HG03469 (cell line): Measurements from ENCODE around the gene CLEC4E.
"Not testable (repeated sequence)": the region's sequence is repeated elsewhere in the genome, so short reads cannot be mapped to it uniquely, and the experiment has no call there.

ENCODE experiments used
- ATAC-seq: cut with Tn5 transposase; IDR thresholded peaks from one replicate; pipeline ENCODE4 v1.9.1; 2021; ENCODE audit warnings: mild to moderate bottlenecking, moderate library complexity, moderate number of reproducible peaks; ENCODE audit not compliant: unreplicated experiment

Gene CLEC4E

DNA sequence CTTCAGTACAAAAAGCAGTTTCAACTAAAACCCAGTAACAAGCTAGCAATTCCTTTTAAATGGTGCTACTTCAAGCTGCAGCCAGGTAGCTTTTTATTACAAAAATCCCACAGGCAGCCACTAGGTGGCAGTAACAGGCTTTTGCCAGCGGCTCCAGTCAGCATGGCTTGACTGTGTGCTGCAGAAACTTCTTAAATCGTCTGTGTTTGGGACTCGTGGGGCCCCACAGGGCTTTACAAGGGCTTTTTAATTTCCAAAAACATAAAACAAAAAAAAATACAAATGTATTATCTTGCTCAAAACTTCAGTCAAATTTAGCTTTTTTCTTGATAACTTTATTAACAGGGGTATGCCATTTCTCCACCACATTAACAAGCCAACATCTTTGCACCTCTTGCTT is 3.6 kb upstream of the CLEC4E start:
- ATAC-seq, result peak; percentile 80

DNA sequence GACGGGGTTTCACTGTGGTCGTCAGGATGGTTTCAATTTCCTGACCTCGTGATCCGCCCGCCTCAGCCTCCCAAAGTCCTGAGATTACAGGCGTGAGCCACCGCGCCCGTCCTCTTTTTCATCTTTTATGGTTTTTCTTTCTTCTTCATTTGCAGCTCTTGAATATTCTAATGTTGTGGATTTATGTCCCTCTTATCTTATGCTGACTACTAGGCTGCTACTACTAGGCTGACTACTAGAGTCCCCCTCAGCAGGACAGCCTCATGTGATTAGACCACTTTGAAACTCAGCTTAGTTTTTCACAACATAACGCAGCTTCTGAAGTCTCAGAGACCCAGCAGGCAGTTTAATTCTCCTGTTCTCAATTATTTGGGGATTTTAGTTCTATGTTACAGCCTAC is 857 bp upstream of the CLEC4E start:
- no peak for ATAC-seq

DNA sequence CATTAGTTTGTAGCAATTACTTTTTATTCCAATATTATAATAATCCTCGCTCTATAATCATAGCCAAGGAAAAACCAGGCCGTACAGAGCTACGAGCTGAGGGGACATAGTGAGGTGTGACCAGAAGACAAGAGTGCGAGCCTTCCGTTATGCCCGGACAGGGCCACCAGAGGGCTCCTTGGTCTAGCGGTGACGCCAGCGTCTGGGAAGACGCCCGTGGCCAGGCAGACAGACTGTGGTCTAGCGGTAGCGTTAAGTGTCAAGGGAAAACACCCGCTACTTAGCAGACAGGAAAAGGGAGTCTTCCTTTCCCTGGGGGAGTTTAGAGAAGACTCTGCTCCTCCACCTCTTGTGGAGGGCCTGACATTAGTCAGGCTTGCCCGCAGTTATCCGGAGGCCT is 2.9 kb downstream of the CLEC4E start:
- not testable (repeated sequence) for ATAC-seq

DNA sequence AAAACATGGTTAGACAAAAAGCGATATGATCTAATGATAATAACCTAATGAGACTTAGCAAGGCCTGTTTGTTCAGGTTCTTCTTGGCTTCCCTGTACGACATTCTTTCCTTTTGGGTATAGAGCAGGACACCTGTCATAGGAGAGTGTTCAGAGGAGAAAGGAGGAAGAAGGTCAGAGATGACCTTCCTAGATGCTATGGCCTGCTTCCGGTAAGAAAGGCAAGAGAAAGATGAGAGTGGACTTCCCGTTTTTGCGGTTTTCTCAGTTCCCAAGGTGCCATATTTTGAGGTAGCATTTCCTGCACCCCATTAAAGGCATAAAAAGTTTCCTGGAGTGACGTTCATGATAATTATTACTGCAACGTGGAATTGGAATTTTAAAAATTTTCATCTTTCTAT is 8.7 kb downstream of the CLEC4E start:
- ATAC-seq, result no peak

DNA sequence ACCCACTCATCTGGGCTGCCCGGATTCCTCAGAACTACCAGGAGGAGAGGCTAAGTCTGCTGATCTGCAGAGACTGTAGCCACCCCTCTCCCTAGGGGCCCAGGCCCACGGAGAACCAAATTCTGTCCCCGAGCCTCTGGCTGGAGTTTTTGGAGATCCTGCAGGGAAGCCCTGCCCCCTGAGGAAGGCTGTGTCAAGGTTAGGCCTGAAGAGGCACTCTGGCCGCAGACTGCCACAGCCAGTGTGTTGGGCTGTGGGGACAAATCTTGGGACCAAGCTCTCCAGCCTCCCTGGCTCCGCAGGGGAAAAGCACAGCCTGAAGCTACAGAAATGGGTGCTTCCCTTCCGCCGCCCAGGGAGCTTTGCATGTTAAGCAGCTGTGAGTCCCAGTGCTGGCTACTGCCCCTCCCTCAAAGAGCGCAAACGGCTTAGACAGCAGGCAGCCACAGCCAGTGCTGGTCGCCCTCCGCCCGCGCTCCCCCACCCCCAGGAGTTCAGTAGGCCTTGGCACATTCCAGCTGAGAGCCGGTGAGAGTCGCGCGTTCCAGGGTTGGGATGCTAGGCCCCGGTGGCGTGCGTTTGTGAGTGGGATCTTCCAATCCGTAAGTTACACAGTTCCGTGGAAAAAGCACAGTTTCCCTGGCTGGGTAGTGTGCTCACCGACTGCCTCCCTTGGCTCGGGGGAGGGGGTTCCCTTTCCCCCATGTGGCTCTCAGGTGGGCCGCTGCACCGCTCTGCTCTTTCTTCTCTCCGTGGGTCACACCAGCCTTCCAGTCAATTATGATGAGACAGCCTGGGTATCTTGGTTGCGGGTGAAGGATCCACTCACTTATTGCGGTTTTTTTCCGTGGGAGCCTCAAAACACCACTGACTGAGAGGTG is 13.2 kb downstream of the CLEC4E start:
- ATAC-seq, result no peak

DNA sequence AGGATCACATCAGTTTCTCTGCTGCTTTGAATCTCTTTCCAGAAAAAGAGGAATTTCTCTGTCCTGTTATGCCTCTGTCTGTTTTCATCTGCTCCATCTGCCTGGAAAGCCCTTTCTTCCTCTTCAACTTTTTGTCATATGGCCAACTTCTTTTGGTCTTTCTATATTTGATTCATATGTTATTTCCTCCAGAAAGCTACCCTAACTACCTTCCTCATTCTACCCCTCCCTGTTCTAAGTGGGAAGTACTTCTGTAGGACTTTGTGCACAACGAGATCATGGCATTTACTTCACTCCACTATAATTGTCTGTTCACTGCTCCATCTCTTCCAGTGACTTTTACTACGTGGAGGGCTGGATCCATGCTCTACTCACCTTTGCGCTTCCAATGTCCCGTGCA is 21.5 kb downstream of the CLEC4E start:
- ATAC-seq, result no peak

DNA sequence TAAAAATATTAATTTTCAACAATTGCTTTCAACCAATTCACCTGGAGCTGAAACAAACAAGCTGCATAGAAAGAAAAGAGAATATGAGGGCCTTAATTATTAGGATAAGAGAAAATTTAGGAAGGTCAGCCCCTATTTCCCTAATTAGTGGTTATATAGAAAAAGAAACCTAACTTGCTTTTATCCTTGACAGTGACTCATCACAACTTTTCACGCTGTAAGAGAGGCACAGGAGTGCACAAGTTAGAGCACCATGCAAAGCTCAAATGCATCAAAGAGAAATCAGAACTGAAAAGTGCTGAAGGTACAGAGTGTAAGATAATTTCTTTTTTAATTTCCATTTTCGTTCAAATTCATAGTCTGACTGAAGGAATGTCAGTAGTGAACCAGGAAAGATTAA is 22.7 kb downstream of the CLEC4E start:
- no peak for ATAC-seq

DNA sequence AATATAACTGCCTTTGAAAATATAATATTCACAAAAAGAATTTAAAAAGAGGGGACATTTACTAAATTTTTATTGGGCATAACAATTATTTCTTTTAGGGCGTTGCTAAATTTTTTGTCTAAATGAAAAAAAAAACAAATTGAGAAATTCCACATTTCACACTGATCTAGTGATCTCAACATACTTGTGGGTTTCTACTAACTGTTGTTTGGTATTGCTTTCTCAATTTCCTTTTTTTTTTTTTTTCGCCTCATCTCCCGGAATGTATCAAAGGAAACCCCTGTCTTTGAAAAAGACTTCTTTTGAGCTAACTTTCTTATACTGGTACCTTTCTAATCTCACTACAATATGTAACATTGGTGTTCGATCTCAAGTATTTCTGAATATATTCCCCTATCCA is 27.4 kb downstream of the CLEC4E start, which contains the start of gene CLEC4D:
TSS of gene CLEC4D (plus strand) at position 248 of the 400 bp plus-strand sequence. CDS start 230 bp downstream, outside the sequence.
- ATAC-seq, result no peak

DNA sequence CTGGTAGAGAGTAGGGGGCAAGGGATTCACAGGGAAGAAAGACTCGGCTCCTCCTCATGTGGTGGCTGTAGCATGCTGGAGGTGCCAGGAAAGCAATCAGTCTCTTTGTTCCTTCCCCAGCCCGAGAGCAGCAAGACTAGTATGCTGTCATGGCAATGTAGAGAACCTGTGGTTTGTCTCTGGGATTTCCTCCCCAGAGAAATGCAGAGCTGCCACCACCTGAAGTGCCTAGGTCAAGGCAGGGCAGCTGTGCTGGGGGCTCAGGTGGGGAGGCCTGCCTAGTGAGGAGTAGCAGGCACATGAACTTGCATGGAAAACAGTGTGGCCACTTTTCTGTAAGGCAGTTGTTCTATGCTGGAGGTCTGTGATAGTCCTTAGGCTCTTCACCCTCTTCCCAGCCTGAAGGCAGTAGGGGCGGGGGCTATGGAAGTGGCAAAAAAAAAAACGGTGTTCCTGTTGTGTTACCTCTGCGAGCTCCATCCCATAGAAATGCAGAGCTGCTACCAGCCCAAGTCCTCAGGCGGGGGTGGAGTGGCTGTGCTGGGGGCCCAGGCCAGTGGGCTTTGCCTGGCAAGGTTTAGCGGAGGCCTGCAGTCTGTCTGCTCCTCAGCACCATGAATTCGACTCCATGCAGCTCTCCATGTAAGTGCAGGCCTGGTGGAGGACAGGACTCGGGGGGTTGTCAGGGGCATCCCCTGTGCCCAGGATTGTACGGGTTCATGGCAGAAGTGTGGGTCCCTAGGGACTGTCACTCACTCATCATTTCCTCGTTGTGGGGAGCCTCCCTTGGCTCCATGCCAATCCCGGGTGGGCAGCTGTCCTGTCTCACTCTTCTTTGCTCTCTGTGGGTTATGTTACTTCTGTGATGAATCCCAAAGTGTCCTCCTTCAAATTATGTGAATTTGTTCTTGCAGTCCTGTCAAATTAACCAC is 31.5 kb downstream of the CLEC4E start:
- no peak for ATAC-seq

DNA sequence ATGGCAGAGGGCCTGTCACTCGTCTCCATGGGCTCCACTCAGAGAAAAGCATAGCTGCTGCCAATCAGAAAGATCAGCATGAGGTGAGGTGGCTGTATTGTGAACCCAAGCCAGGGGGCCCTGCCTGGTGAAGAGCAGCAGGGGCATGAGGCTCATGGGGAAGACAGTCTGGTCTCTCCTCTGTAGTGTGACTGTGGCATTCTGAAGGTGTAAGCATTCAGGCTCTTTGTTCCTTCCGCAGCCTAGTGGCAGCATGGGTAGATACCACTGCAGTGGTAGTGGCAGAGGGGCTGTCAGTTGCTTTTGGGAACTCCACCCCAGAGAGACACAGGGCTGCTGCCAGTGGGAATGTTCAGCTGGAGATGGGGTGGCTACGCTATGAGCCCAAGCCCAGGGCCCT is 32.5 kb downstream of the CLEC4E start:
- no peak for ATAC-seq

DNA sequence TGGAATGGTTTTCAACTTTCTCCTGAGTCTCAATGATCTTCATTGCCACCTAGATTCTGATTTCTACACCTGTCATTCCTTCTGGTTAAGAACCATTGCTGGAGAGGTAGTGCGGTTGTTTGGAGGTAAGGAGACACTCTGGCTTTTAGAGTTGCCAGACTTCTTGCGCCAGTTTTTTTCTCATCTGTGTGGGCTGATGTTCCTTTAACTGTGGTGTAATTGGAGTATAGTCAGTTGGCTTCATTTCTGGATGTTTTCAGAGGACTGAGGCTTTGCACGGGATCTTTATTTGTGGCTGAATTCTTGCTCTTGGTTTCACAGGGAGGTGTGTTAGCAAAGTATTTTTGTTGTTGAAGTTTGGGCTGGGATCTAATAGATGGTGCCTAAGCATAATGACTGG is 33.1 kb downstream of the CLEC4E start:
- no peak for ATAC-seq

DNA sequence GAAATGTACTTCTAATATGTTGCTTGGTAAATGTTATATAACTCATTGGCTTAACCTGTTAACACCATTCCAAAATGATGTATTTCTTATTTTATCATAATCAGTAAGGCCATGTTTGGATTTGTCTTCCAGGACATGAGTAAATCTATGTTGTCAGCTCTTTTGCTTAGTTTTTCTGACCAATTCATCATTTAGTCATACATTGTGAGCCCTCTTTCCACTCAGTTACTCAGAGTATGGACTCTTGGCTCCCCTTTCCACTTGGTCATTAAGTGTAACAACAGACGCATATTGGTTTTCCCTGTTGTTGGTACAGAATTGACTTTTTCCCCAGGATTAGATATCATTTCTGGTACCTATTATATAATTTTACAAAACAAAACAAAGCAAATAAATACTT is 36.4 kb downstream of the CLEC4E start:
- no peak for ATAC-seq

DNA sequence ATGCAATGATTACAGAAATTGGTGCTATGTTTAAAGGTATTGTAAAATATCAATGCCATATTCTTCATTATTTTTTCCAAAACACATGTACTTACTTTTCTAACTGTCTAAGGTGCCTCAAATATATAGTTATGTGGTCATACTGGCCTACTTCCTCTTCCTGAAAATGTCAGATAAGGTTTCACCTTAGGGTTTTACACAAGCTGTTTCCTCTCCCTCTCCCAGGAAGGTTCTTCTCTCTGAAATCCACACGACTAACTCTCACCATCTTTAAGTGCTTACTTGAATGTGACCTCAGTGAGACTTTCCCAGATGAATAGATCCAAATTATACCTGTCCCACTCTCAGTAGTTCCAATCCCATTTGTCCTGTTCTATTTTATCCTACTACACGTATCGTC is 39.0 kb downstream of the CLEC4E start:
- ATAC-seq, result no peak

DNA sequence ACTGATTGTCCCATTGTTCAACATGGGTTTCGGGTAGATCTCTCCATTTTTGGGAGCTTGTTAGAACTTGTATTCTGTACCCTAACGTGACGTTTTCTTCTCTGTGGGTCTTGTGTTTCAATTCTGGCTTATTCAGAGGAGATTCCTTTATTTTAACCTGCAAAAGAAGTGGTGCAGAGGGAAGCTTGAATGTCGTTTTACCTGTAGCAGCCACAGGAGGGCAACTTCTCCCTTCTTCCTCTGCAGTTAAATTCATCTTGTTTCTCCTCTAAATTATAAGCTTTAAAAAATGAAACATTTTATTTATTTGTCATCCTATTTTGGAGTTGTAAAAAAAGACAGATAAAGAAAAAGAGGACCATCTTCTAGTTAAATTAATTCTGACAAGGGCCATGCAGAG is 41.1 kb downstream of the CLEC4E start:
- no peak for ATAC-seq

DNA sequence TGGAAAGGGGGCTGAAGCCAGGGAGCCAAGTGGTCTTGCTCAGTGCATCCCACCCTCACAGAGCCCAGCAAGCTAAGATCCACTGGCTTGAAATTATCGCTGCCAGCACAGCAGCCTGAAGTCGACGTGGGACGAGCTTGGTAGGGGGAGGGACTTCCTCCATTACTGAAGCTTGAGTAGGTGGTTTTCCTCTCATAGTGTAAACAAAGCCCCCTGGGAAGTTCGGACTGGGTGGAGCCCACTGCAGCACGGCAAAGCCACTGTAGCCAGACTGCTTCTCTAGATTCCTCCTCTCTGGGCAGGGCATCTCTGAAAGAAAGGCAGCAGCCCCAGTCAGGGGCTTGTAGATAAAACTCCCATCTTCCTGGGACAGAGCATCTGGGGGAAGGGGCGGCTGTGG is 44.6 kb downstream of the CLEC4E start:
- ATAC-seq, result not testable (repeated sequence)

DNA sequence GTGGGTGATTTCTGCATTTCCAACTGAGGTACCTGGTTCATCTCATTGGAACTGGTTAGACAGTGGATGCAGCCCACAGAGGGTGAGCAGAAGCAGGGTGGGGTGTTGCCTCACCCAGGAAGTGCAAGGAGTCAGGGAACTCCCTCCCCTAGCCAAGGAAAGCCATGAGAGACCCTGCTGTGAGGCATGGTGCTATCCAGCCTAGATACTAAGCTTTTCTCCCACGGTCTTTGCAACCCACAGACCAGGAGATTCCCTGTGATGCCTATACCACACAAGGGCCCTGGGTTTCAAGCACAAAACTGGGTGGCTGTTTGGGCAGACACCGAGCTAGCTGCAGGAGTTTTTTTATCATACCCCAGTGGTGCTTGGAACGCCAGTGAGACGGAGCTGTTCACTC is 45.0 kb downstream of the CLEC4E start:
- not testable (repeated sequence) for ATAC-seq

DNA sequence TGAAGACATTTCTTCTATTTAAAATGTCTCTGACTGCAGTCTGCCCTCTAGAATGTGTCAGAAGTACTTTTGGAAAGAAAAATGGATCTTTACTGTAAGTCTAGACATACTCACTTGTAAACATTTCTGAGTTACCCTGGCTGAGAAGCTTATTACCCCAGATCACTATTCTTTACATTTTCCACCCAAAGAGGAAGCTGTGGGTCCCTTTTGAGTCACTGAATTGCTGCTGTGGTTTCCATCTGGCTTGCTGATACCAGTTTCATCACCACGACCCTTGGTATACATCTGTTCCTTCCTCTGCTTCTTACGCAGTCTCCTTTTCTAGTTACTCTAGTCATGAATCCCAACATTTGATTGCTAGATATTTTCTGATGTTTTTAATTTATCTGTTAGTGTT is 47.6 kb downstream of the CLEC4E start:
- peak; percentile 83 for ATAC-seq

DNA sequence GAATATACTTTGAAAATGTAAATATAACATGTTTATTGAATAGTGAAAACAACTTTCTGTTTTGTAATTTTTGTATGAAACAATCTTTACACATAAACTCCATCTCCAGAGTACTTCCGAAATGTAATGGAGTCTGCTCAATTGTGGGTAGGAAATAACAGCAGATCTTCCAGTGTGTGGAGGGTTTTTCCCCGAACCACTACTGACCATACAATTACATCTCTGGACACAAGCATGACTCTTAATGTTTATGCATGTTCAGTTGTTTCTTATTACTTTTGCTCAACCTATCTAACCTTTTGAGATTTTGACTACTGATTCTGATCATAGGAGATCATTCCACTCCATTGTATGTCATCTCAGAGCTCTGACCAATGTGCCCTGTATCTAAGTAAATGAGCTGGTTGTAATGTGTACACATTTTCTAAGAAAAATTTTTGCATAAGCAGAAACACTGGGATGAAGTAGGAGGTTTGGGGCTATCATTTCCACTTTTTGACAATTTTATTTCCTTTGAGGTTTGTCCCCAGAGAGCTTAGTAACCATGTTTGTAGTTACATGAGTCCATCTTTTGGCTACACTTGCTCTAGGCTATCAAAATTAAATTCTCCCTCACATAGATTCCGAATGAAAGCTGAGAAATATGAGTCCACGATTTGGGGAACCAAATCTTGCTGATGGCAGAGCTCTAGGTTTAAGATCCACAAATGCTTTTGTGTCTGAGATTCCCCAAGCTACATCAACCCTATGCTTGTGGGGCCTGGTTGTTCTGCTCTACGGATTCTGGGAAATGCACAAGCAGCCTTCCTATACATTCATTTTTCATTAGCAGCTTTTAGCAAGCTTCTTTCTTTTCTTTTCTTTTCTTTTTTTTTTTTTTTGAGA is 48.8 kb downstream of the CLEC4E start:
- ATAC-seq, result no peak
